Measurements from ENCODE around the gene UBL3. TPM values are rescaled to one million over a fixed set of nuclear protein-coding genes. Genes with fewer than 3 reads are reported as not detected.

UBL3 gene
- total and polyA plus RNA-seq, 2 of the 8 experiments (the other 6 are each of a cell fraction or from before 2014, with no cell fraction given) = 5.3 to 16.1 TPM

DNA sequence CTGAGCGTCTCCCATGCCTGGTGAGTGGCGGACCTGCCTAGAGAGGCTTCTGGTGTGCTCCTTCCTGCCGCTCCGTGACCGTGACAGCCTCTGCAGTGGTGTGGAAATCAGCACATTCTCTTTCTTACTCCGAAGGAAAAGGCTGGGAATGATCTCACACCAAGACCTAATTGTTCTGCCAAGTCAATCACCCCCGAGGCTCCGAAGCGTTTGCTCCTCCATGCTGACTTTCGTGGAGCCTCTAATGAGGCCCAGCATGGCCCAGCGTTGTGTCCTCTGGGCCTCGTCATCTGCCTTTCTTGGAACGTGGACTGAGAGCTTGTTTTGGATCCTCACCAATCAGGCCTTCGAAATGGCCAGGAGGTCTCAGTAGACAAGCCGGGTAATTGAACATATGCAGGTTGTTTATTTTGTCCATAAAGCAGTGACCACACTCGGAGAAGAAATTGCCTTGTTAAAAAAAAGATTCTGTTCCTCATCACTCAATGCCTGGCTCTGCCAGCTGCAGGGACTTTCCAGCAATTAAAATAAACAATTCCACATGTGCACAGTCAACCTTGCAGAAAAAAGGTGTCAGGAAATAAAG is 107.1 kb downstream of the UBL3 start (continued):
- no peak for TF ChIP-seq PHF8 (conservative IDR thresholded peaks at IDR 0.05; ENCODE audit: low read depth, low read length)
- TF ChIP-seq, protein P1, sequence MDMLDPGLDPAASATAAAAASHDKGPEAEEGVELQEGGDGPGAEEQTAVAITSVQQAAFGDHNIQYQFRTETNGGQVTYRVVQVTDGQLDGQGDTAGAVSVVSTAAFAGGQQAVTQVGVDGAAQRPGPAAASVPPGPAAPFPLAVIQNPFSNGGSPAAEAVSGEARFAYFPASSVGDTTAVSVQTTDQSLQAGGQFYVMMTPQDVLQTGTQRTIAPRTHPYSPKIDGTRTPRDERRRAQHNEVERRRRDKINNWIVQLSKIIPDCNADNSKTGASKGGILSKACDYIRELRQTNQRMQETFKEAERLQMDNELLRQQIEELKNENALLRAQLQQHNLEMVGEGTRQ (IDR thresholded peaks at IDR 0.05; ENCODE audit: low read length) = no peak
- no peak for TF ChIP-seq HDAC2 (IDR thresholded peaks at IDR 0.05; ENCODE audit: borderline replicate concordance in 1 of 2, low read depth in 2 of 2, low read length in 2 of 2)
